Gastroesophageal sphincter (tissue), 4 donors: ENCODE measurements around the gene IL6ST. TPM values are rescaled to one million over a fixed set of nuclear protein-coding genes. Genes with fewer than 3 reads are reported as not detected.
"Not testable (repeated sequence)": the region's sequence is repeated elsewhere in the genome, so short reads cannot be mapped to it uniquely, and the experiment has no call there.

Experiments used
- ATAC-seq: fragments of 150-250 bp; one replicate; pipeline ENCODE4 v1.9.1; 2016; ENCODE audit warnings: mild to moderate bottlenecking, moderate library complexity
- H3K27ac ChIP-seq, 4 donors: fragments of 200-600 bp; sonication (generic) in 3 of 4; 1 replicate in 3 of 4; 2 replicates in 1 of 4; pipeline ENCODE4 v1.5.1; 2016 to 2019
- H3K27me3 ChIP-seq: fragments of 200-600 bp; sonication (generic); one replicate; pipeline ENCODE4 v1.5.1; 2019
- H3K36me3 ChIP-seq, 2 donors: fragments of 200-600 bp; sonication (generic); one replicate each; pipeline ENCODE4 v1.5.1; 2019; ENCODE audit warnings: control low read depth in 1 of 2
- H3K4me1 ChIP-seq, 3 donors: fragments of 200-600 bp; sonication (generic); 1 replicate in 2 of 3; 2 replicates in 1 of 3; pipeline ENCODE4 v1.5.1; 2016 to 2019; ENCODE audit warnings: control low read depth in 2 of 3
- H3K4me3 ChIP-seq, 2 donors: fragments of 200-600 bp; sonication (generic); one replicate each; pipeline ENCODE4 v1.5.1; 2019; ENCODE audit warnings: mild to moderate bottlenecking in 1 of 2, moderate library complexity in 1 of 2
- H3K9me3 ChIP-seq, 3 donors: fragments of 200-600 bp; sonication (generic); one replicate each; pipeline ENCODE4 v1.5.1; 2017 to 2019; ENCODE audit warnings: control low read depth in 2 of 3
- EP300 ChIP-seq: sonication (generic); formaldehyde crosslinking; IDR thresholded peaks from one replicate; pipeline ENCODE4 v1.6.1; 2017; ENCODE audit warnings: antibody characterized with exemption, mild to moderate bottlenecking
- POLR2A ChIP-seq, 2 donors: fragments of 450-650 bp; IDR thresholded peaks; one replicate each; pipeline ENCODE4 v1.6.1; 2017; ENCODE audit warnings: antibody characterized with exemption in 2 of 2, mild to moderate bottlenecking in 2 of 2, moderate library complexity in 1 of 2
- POLR2AphosphoS5 ChIP-seq: sonication (generic); formaldehyde crosslinking; IDR thresholded peaks from one replicate; pipeline ENCODE4 v1.6.1; 2017; ENCODE audit warnings: antibody characterized with exemption
- WGBS, 2 donors: methylation state at CpG; one replicate each; pipeline ENCODE4 v1.1.5; 2018; ENCODE audit warnings: low coverage in 1 of 2; 5-methylcytosine and 5-hydroxymethylcytosine counted together
- total RNA-seq, 4 donors: library from RNA; depleted of rRNA; stranded (reverse); fragments of >200 nt; gene quantifications; one replicate each; pipeline ENCODE4 v1.1.0, GENCODE V29; 2016
- TF ChIP-seq, protein P1 (sequence below), 4 experiments: fragments of 200-600 bp in 2 of 4; fragments of 450-650 bp in 2 of 4; sonication (generic) in 1 of 4; IDR thresholded peaks; one replicate each; pipeline ENCODE4 v1.5.1; 2017 to 2019; ENCODE audit warnings: antibody characterized with exemption in 4 of 4, mild to moderate bottlenecking in 2 of 4, moderate library complexity in 2 of 4

Gene IL6ST
- total RNA-seq, 4 donors from 2014 or later, result 351 to 761 (median 435) TPM

GRCh38 chr5:56004874-56005273, 10.1 kb upstream of the IL6ST start:
- 89 to 100% methylated on average over 1 of the region's 1 CpG for WGBS, 2 donors

GRCh38 chr5:56003679-56004078, 8.9 kb upstream of the IL6ST start:
- H3K27ac ChIP-seq, result no peak overlapping the region
- WGBS, 2 donors, result 74 to 88% methylated on average over 1 to 5 of the region's 5 CpGs

More at GRCh38 chr5:56004874-56005273, 10.1 kb upstream of the IL6ST start:
- ATAC-seq, result no peak
- Histone ChIP-seq H3K27ac (no peak overlapping the region), H3K27me3 (no peaks in the 10 kb centered on the region), H3K9me3 (peaks cover 0 to 6% (median 0%) of the 10 kb centered on the region in 3 donors), H3K4me3 (no peak overlapping the region), H3K4me1 (no peaks in the 10 kb centered on the region), H3K36me3 (no peaks in the 10 kb centered on the region)
- TF ChIP-seq POLR2AphosphoS5, result no peak
- no peak for TF ChIP-seq POLR2A (IDR thresholded peaks at IDR 0.05)
- TF ChIP-seq, protein P1, sequence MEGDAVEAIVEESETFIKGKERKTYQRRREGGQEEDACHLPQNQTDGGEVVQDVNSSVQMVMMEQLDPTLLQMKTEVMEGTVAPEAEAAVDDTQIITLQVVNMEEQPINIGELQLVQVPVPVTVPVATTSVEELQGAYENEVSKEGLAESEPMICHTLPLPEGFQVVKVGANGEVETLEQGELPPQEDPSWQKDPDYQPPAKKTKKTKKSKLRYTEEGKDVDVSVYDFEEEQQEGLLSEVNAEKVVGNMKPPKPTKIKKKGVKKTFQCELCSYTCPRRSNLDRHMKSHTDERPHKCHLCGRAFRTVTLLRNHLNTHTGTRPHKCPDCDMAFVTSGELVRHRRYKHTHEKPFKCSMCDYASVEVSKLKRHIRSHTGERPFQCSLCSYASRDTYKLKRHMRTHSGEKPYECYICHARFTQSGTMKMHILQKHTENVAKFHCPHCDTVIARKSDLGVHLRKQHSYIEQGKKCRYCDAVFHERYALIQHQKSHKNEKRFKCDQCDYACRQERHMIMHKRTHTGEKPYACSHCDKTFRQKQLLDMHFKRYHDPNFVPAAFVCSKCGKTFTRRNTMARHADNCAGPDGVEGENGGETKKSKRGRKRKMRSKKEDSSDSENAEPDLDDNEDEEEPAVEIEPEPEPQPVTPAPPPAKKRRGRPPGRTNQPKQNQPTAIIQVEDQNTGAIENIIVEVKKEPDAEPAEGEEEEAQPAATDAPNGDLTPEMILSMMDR (IDR thresholded peaks at IDR 0.05), result no peak
- TF ChIP-seq EP300, result no peak

DNA sequence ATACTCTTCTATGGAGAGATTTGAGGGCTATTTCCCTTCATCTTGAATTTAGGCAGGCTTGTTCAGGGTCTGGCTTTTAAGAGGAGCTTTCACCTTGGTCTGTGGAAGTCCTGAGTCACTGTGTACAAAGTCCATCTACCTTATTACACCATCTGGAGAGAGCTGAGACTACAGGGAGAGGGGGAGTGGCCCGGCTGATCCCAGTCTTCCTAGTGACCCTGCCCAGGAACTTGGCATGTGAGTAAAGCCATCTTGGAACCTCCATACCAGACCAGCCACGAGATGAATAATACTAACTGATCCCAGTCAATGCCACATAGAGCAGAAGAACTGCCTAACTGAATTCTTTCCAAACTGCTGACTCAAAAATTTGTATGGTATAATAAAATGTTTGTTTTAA, 8.4 kb upstream of the IL6ST start:
- TF ChIP-seq, protein P1 (IDR thresholded peaks at IDR 0.05), result no peak
- TF ChIP-seq EP300 (no peak), POLR2AphosphoS5 (no peak), POLR2A (IDR thresholded peaks at IDR 0.05) (no peak)
- Histone ChIP-seq H3K9me3 (peaks cover 0 to 6% (median 0%) of the 10 kb centered on the region in 3 donors), H3K4me3 (no peak overlapping the region), H3K27me3 (no peaks in the 10 kb centered on the region), H3K27ac (no peak overlapping the region), H3K4me1 (no peaks in the 10 kb centered on the region), H3K36me3 (no peaks in the 10 kb centered on the region)
- ATAC-seq, result no peak
- 67 to 100% methylated on average over 1 of the region's 2 CpGs for WGBS, 2 donors

More at GRCh38 chr5:56003679-56004078, 8.9 kb upstream of the IL6ST start:
- Histone ChIP-seq H3K4me1 (no peaks in the 10 kb centered on the region), H3K9me3 (peaks cover 0 to 6% (median 0%) of the 10 kb centered on the region in 3 donors), H3K27me3 (no peaks in the 10 kb centered on the region), H3K4me3 (no peak overlapping the region), H3K36me3 (no peaks in the 10 kb centered on the region)
- ATAC-seq, result no peak
- TF ChIP-seq, protein P1 (IDR thresholded peaks at IDR 0.05), result no peak

DNA sequence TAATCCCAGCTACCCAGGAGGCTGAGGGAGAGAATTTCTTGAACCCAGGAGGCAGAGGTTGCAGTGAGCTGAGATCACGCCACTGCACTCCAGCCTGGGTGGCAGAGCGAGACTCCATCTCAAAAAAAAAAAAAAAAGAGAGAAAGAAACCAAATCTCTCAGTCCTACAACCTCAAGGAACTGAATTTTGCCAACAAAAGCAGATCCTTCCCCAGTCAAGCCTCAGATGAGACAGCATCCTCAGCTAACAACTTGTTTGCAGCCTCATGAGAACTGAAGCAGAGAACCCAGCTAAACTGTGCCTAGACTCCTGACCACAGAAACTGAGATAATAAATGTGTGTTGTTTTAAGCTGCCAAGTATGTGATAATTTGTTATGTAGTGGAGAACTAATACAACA, 7.5 kb upstream of the IL6ST start:
- Histone ChIP-seq H3K27me3 (no peaks in the 10 kb centered on the region), H3K4me1 (no peaks in the 10 kb centered on the region), H3K27ac (no peak overlapping the region), H3K36me3 (no peaks in the 10 kb centered on the region), H3K4me3 (no peak overlapping the region), H3K9me3 (peaks cover 0 to 6% (median 0%) of the 10 kb centered on the region in 3 donors)
- ATAC-seq, result no peak
- TF ChIP-seq POLR2A (IDR thresholded peaks at IDR 0.05) (no peak), EP300 (no peak), POLR2AphosphoS5 (no peak)
- TF ChIP-seq, protein P1 (IDR thresholded peaks at IDR 0.05), result no peak
- WGBS, 2 donors, result 100% methylated on average over 1 of the region's 2 CpGs; no CpG with 5 or more reads in 1 of the 2 donors

DNA sequence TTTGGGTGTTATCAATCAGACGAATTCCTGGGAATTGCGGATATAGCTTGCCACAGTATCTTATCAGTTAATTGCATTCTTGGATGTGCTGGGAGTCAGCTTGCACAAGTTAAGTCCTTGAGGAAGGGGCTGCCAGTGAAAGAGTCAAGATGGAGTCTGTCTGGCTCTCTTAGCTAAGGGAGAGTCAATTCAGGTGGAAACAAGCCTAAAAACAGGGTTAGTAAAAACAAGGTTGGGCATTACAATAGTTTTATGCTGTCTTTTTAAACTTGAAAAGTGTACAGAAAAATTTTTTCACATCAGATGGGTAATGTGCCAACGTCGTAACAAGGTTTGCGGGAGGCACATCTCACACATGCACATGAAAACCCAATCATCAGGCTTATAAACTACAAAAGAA, 5.5 kb upstream of the IL6ST start:
- ATAC-seq, H3K27ac ChIP-seq, H3K4me3 ChIP-seq, H3K9me3 ChIP-seq, H3K27me3 ChIP-seq, H3K36me3 ChIP-seq: not testable (repeated sequence)
- peaks cover 0 to 12% (median 0%) of the 10 kb centered on the region in 3 donors for H3K4me1 ChIP-seq
- 72 to 79% methylated on average over 3 to 5 of the region's 5 CpGs for WGBS, 2 donors
